HepG2 (cell line): ENCODE measurements around the gene DCT. TPM values are rescaled to one million over a fixed set of nuclear protein-coding genes. Genes with fewer than 3 reads are reported as not detected.
"Not testable (repeated sequence)": the region's sequence is repeated elsewhere in the genome, so short reads cannot be mapped to it uniquely, and the experiment has no call there.

ENCODE experiments used
- ATAC-seq: fragments of 200-7000 bp; cut with Tn5 transposase; 3 replicates; pipeline ENCODE4 v1.9.1; 2020; ENCODE audit warnings: mild to moderate bottlenecking, moderate library complexity
- BruUV-seq: library from RNA; stranded (reverse); fragments of 400-500 nt; replicated peaks from 2 replicates; lab custom pipeline; 2021; lab: Mats Ljungman, UMichigan
- CTCF ChIA-PET: fragments of 300-600 bp; formaldehyde crosslinking; extraction: SDS; loops from one replicate; lab custom pipeline; 2021; ENCODE audit warnings: low total read pairs, inconsistent platforms, low intra/inter-chr PET ratio; lab: Yijun Ruan, JAX
- POLR2A ChIA-PET: fragments of 350-600 bp; sonication (Branson Sonifier 250); formaldehyde crosslinking; loops from one replicate; lab custom pipeline; 2020; ENCODE audit warnings: antibody characterized with exemption, inconsistent platforms; lab: Yijun Ruan, JAX
- DNase-seq: peaks from one replicate; pipeline ENCODE4 v3.0.0-alpha.2; 2015; ENCODE audit warnings: low spot score
- FAIRE-seq: peaks from 3 replicates; lab custom pipeline; 2011; peaks lifted over from hg19 to GRCh38; lab: Jason Lieb, UNC
- H2AFZ ChIP-seq: one replicate; pipeline ENCODE4 v1.6.1; 2011; ENCODE audit warnings: low read length, inconsistent platforms
- H3K27ac ChIP-seq: fragments of 300-600 bp; 3 replicates; pipeline ENCODE4 v1.8.0; 2011; ENCODE audit warnings: mixed run types, mild to moderate bottlenecking, mixed read lengths, low read length, inconsistent platforms; ENCODE audit not compliant: insufficient read depth; ENCODE audit errors: extremely low read length
- H3K27me3 ChIP-seq, 2 experiments: fragments of 200-600 bp in 1 of 2; 2 replicates in 1 of 2; 3 replicates in 1 of 2; pipeline versions ENCODE4 v1.6.0 to v1.8.0; 2011; ENCODE audit warnings: low read length in 2 of 2, mild to moderate bottlenecking in 2 of 2, moderate library complexity in 2 of 2, inconsistent platforms in 1 of 2; ENCODE audit not compliant: insufficient read depth in 2 of 2, control insufficient read depth in 1 of 2
- H3K36me3 ChIP-seq, 2 experiments: fragments of 200-600 bp in 1 of 2; replicated peaks in 1 of 2; 2 replicates in 1 of 2; 3 replicates in 1 of 2; pipeline versions ENCODE4 v1.5.1 to v1.8.0; 2011; ENCODE audit warnings: low read length in 2 of 2, inconsistent platforms in 1 of 2; ENCODE audit not compliant: insufficient read depth in 2 of 2, control insufficient read depth in 1 of 2
- H3K4me1 ChIP-seq: 2 replicates; pipeline ENCODE4 v1.5.1; 2012; ENCODE audit warnings: low read length, inconsistent platforms; ENCODE audit not compliant: insufficient read depth
- H3K4me2 ChIP-seq: 2 replicates; pipeline ENCODE4 v1.6.0; 2011; ENCODE audit warnings: low read depth, low read length, inconsistent platforms
- H3K4me3 ChIP-seq, 3 experiments: fragments of 200-600 bp in 1 of 3; sonication (generic), shearing (Covaris generic) in 1 of 3; replicated peaks in 1 of 3; 2 replicates each; pipeline ENCODE4 v1.5.1; 2011 to 2016; ENCODE audit warnings: low read length in 3 of 3, inconsistent platforms in 2 of 3, low read depth in 2 of 3, mild to moderate bottlenecking in 2 of 3, control low read depth in 1 of 3, mixed read lengths in 1 of 3; ENCODE audit not compliant: insufficient read depth in 1 of 3
- H3K79me2 ChIP-seq: one replicate; pipeline ENCODE4 v1.6.1; 2011; ENCODE audit warnings: low read length, inconsistent platforms; ENCODE audit not compliant: insufficient read depth
- H3K9ac ChIP-seq: 2 replicates; pipeline ENCODE4 v1.6.0; 2011; ENCODE audit warnings: mild to moderate bottlenecking, low read depth, low read length, inconsistent platforms; ENCODE audit not compliant: insufficient read depth
- H3K9me3 ChIP-seq: 2 replicates; pipeline ENCODE4 v1.5.1; 2012; ENCODE audit warnings: mild to moderate bottlenecking, low read length
- H4K20me1 ChIP-seq: 2 replicates; pipeline ENCODE4 v1.6.0; 2011; ENCODE audit warnings: inconsistent platforms, mild to moderate bottlenecking, low read length, moderate library complexity; ENCODE audit not compliant: insufficient read depth
- CTCF ChIP-seq: sonication (generic); formaldehyde crosslinking; IDR thresholded peaks from 2 replicates; pipeline ENCODE4 v1.5.0; 2020; ENCODE audit warnings: mild to moderate bottlenecking, missing genetic modification reagents, moderate library complexity
- FOXA1 ChIP-seq, 2 experiments: fragments of 450-650 bp in 1 of 2; sonication (generic) in 1 of 2; formaldehyde crosslinking in 1 of 2; IDR thresholded peaks; 2 replicates each; pipeline versions ENCODE4 v1.4.0 to v1.6.1; 2016 to 2020; ENCODE audit warnings: missing genetic modification reagents in 1 of 2
- ZBTB7A ChIP-seq: sonication (generic); formaldehyde crosslinking; IDR thresholded peaks from 2 replicates; pipeline ENCODE4 v1.8.0; 2022; ENCODE audit warnings: mild to moderate bottlenecking, missing genetic modification reagents
- ZBTB7B ChIP-seq: sonication (generic); formaldehyde crosslinking; IDR thresholded peaks from 2 replicates; pipeline ENCODE4 v1.4.0; 2020; ENCODE audit warnings: missing genetic modification reagents
- ZFX ChIP-seq: sonication (generic); formaldehyde crosslinking; IDR thresholded peaks from 2 replicates; pipeline ENCODE4 v1.4.0; 2020; ENCODE audit warnings: mild to moderate bottlenecking, low read depth, missing genetic modification reagents, moderate library complexity
- ZFY ChIP-seq: sonication (generic); formaldehyde crosslinking; IDR thresholded peaks from 2 replicates; pipeline ENCODE4 v1.4.0; 2020; ENCODE audit warnings: missing genetic modification reagents
- ZNF644 ChIP-seq: IDR thresholded peaks from 2 replicates; pipeline ENCODE4 v1.6.1; 2016; ENCODE audit warnings: low read depth
- WGBS: methylation state at CpG from one replicate; pipeline ENCODE4 v1.1.6; 2017; ENCODE audit warnings: low lambda C conversion rate; 5-methylcytosine and 5-hydroxymethylcytosine counted together
- in situ Hi-C: cut with HindIII; loops from 2 replicates; pipeline ENCODE4 v1.10.0; 2017; ENCODE audit warnings: low pct_unique_long_range_greater_than_20kb; ENCODE audit not compliant: extremely low pct_ligation_motif_present
- intact Hi-C: fragments of 100-400 bp; cut with micrococcal nuclease; formaldehyde crosslinking; loops from one replicate; pipeline ENCODE4 v1.10.0; 2022; ENCODE audit not compliant: unreplicated experiment
- polyA plus RNA-seq, 8 experiments: library from polyadenylated mRNA; depleted of rRNA in 3 of 8; stranded (reverse) in 7 of 8; unstranded in 1 of 8; fragments of >200 nt; fragmentation: Illumina TruSeq in 4 of 8; extraction: Trizol in 4 of 8; gene quantifications; 2 replicates each; pipeline versions ENCODE4 v1.2.1 to v1.2.3, GENCODE V29; 2011 to 2016; ENCODE audit warnings: low read depth in 4 of 8, missing spikeins in 1 of 8, mixed read lengths in 1 of 8; ENCODE audit not compliant: insufficient read depth in 1 of 8
- total RNA-seq, 5 experiments: library from RNA; depleted of rRNA; stranded (reverse); fragments of >200 nt; fragmentation: Illumina TruSeq; extraction: Trizol; gene quantifications; 2 replicates each; pipeline ENCODE4 v1.2.3, GENCODE V29; 2016; ENCODE audit warnings: low read depth in 1 of 5

Gene DCT
- total and polyA plus RNA-seq, 2 of the 13 experiments (the other 11 are each of a cell fraction or from before 2014, with no cell fraction given): not detected

DNA sequence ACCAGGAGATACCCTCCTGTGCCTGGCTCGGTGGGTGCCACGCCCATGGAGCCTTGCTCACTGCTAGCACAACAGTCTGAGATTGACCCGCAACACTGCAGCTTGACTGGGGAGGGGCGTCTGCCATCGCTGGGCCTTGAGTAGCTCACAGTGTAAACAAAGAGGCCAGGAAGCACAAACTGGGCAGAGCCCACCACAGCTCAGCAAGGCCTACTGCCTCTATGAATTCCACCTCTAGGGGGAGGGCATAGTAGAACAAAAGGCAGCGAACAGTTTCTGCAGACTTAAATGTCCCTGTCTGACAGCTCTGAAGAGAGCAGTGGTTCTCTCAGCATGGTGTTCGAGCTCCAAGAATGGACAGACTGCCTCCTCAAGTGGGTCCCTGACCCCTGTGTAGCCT lies 47.5 kb upstream of the DCT start:
- in situ Hi-C loops; FAIRE-seq; BruUV-seq; H4K20me1 ChIP-seq; H3K36me3 ChIP-seq; POLR2A ChIA-PET; H3K9ac ChIP-seq; H3K79me2 ChIP-seq; H3K27ac ChIP-seq; H3K27me3 ChIP-seq; H2AFZ ChIP-seq; H3K4me1 ChIP-seq; H3K9me3 ChIP-seq; H3K4me3 ChIP-seq; CTCF ChIA-PET; intact Hi-C loops; TF ChIP-seq FOXA1 (IDR thresholded peaks at IDR 0.05): not testable (repeated sequence)
- DNase-seq (peak; percentile 40), ATAC-seq (peak; percentile 72)
- 16% methylated on average over 6 of the region's 7 CpGs for WGBS
- TF ChIP-seq CTCF (CRISPR knock-in tag) (peak; percentile 36; the same call in 1 of the 2 replicates), ZNF644 (CRISPR knock-in tag) (0 out of 2 replicates have a peak, but pooled peaks have one; percentile 13), ZFY (CRISPR knock-in tag) (0 out of 2 replicates have a peak, but pooled peaks have one; percentile 23), ZBTB7A (CRISPR knock-in tag) (peak; percentile 57; the same call in 1 of the 2 replicates), ZBTB7B (0 out of 2 replicates have a peak, but pooled peaks have one; percentile 29), ZFX (CRISPR knock-in tag) (peak; percentile 38; the same call in 1 of the 2 replicates), FOXA1 (CRISPR knock-in tag; IDR thresholded peaks at IDR 0.05) (peak; percentile 48; the same call in 1 of the 2 replicates)
- peak overlapping the region; percentile 24; the same call in 1 of the 2 replicates for H3K4me2 ChIP-seq
